Right atrium auricular region (tissue), 2 donors: ENCODE results near the gene PSD2. TPM values are rescaled to one million over a fixed set of nuclear protein-coding genes. Genes with fewer than 3 reads are reported as not detected.

Source experiments
- DNase-seq: peaks from one replicate; pipeline ENCODE4 v3.0.0-alpha.2; 2019; ENCODE audit warnings: low spot score
- H3K27ac ChIP-seq, 2 donors: fragments of 200-600 bp; sonication (generic); 1 replicate in 1 of 2; 2 replicates in 1 of 2; pipeline ENCODE4 v1.5.1; 2016 to 2019
- H3K27me3 ChIP-seq, 2 donors: fragments of 200-600 bp; sonication (generic); one replicate each; pipeline versions ENCODE4 v1.5.1 to v1.6.0; 2017 to 2019
- H3K36me3 ChIP-seq: fragments of 200-600 bp; sonication (generic); one replicate; pipeline ENCODE4 v1.5.1; 2016
- H3K4me1 ChIP-seq, 2 donors: fragments of 200-600 bp; sonication (generic); one replicate each; pipeline versions ENCODE4 v1.5.1 to v1.6.0; 2017 to 2019
- H3K4me3 ChIP-seq, 2 donors: fragments of 200-600 bp; sonication (generic); 1 replicate in 1 of 2; 2 replicates in 1 of 2; pipeline ENCODE4 v1.5.1; 2017 to 2019; ENCODE audit warnings: mild to moderate bottlenecking in 1 of 2, moderate library complexity in 1 of 2
- H3K9me3 ChIP-seq, 2 donors: fragments of 200-600 bp; sonication (generic); one replicate each; pipeline ENCODE4 v1.5.1; 2019
- total RNA-seq, 2 donors: library from RNA; depleted of rRNA; stranded (reverse); fragments of >200 nt; gene quantifications; one replicate each; pipeline ENCODE4 v1.1.0, GENCODE V29; 2016
- TF ChIP-seq, protein P1 (sequence below), 2 donors: fragments of 200-600 bp; sonication (generic); IDR thresholded peaks; one replicate each; pipeline ENCODE4 v1.5.1; 2019; ENCODE audit warnings: antibody characterized with exemption in 2 of 2

Gene PSD2
- total RNA-seq, 2 donors from 2014 or later, result 0.12 to 0.19 TPM

DNA sequence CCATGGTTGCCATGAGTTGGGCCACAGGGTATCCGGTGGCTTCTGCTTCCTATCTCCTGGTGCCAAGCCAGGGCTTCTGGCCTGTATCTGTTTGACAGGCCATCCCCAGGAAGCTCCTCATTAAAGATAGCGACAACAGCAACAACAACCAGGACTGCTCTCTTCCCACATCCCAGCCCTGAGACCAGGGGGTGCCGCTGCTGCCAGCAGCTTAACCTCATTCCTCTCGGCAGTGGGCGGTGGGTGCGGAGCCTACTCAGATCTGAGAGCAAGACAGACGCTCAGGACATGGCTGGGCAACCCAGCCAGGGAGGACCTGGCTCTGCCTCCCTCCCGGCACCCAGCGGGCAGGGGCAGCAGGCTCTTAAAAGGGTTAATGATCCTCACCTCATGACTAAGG is 98.3 kb downstream of the PSD2 start:
- Histone ChIP-seq H3K9me3 (no peaks in the 10 kb centered on the region), H3K4me1 (peaks cover 0 to 30% of the 10 kb centered on the region in 2 donors), H3K27ac (no peak overlapping the region), H3K27me3 (no peaks in the 10 kb centered on the region), H3K4me3 (no peak overlapping the region), H3K36me3 (no peaks in the 10 kb centered on the region)
- no peak for DNase-seq
- TF ChIP-seq, protein P1, sequence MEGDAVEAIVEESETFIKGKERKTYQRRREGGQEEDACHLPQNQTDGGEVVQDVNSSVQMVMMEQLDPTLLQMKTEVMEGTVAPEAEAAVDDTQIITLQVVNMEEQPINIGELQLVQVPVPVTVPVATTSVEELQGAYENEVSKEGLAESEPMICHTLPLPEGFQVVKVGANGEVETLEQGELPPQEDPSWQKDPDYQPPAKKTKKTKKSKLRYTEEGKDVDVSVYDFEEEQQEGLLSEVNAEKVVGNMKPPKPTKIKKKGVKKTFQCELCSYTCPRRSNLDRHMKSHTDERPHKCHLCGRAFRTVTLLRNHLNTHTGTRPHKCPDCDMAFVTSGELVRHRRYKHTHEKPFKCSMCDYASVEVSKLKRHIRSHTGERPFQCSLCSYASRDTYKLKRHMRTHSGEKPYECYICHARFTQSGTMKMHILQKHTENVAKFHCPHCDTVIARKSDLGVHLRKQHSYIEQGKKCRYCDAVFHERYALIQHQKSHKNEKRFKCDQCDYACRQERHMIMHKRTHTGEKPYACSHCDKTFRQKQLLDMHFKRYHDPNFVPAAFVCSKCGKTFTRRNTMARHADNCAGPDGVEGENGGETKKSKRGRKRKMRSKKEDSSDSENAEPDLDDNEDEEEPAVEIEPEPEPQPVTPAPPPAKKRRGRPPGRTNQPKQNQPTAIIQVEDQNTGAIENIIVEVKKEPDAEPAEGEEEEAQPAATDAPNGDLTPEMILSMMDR (IDR thresholded peaks at IDR 0.05), result no peak

Other genes with a start within 250 kb of the PSD2 start
- 10 to 100 TPM; 54.3 to 73.6 TPM for gene UBE2D2, start 234.5 kb upstream of the PSD2 start, total RNA-seq
- 10 to 100 TPM; 57.9 to 59.5 TPM for gene CXXC5, start 147.5 kb upstream of the PSD2 start, total RNA-seq
- gene NRG2, start 247.5 kb downstream of the PSD2 start, total RNA-seq, result 1 to 10 TPM; 1.8 to 1.9 TPM